Measurements from ENCODE around the gene EML1. TPM values are rescaled to one million over a fixed set of nuclear protein-coding genes. Genes with fewer than 3 reads are reported as not detected.

Gene EML1
- total RNA-seq, 2 experiments from 2014 or later, result 0.59 TPM; not detected in 1

- H3K4me3 ChIP-seq (ENCODE audit: low read length), result no peak overlapping the region
- H3K27me3 ChIP-seq (ENCODE audit: control insufficient read depth in 1 of 2, insufficient read depth in 2 of 2, low read length in 2 of 2), result peaks cover 5 to 17% of the 10 kb centered on the region in 2 experiments
- H3K4me1 ChIP-seq (ENCODE audit: insufficient read depth, low read length), result no peaks in the 10 kb centered on the region
- Mint-ChIP-seq H3K27me3 (peaks cover 29% of the 10 kb centered on the region), H3K4me3 (no peak overlapping the region), H3K9me3 (no peaks in the 10 kb centered on the region), H3K4me1 (ENCODE audit: low read depth) (no peaks in the 10 kb centered on the region), H3K27ac (no peak overlapping the region), H3K36me3 (ENCODE audit: low read depth) (no peaks in the 10 kb centered on the region)
- intact Hi-C loops (cut with DNase I, micrococcal nuclease), result no loop called here
- ChIA-PET POLR2A (no interaction called here), CTCF (no interaction called here)
- no peak for TF ChIP-seq CTCF (IDR thresholded peaks at IDR 0.05)
- no peaks in the 10 kb centered on the region for H3K9me3 ChIP-seq (ENCODE audit: control insufficient read depth in 1 of 2, insufficient read depth in 1 of 2, low read length in 2 of 2)
- H3K36me3 ChIP-seq (ENCODE audit: insufficient read depth, low read length), result no peaks in the 10 kb centered on the region
- peak in 4 of 14 experiments; percentile 2 to 20 (median 4) for DNase-seq
- ATAC-seq (ENCODE audit: poor library complexity), result no peak
- H3K27ac ChIP-seq (ENCODE audit: low read depth in 1 of 2, low read length in 2 of 2), result no peak overlapping the region
Measured at GRCh38 chr14:99853206-99853605, 60.0 kb downstream of the EML1 start.

- ATAC-seq (ENCODE audit: poor library complexity), result no peak
- Mint-ChIP-seq H3K4me1 (ENCODE audit: low read depth) (no peaks in the 10 kb centered on the region), H3K4me3 (no peak overlapping the region), H3K27ac (no peak overlapping the region), H3K9me3 (no peaks in the 10 kb centered on the region), H3K27me3 (peaks cover 23% of the 10 kb centered on the region), H3K36me3 (ENCODE audit: low read depth) (no peaks in the 10 kb centered on the region)
- ChIA-PET CTCF (no interaction called here), POLR2A (no interaction called here)
- intact Hi-C loops (cut with DNase I, micrococcal nuclease), result no loop called here
- no peak for DNase-seq
- no peak for TF ChIP-seq CTCF (IDR thresholded peaks at IDR 0.05)
- Histone ChIP-seq H3K9me3 (ENCODE audit: control insufficient read depth in 1 of 2, insufficient read depth in 1 of 2, low read length in 2 of 2) (no peaks in the 10 kb centered on the region), H3K36me3 (ENCODE audit: insufficient read depth, low read length) (no peaks in the 10 kb centered on the region), H3K27me3 (ENCODE audit: control insufficient read depth in 1 of 2, insufficient read depth in 2 of 2, low read length in 2 of 2) (peaks cover 5 to 14% of the 10 kb centered on the region in 2 experiments), H3K4me1 (ENCODE audit: insufficient read depth, low read length) (no peaks in the 10 kb centered on the region), H3K27ac (ENCODE audit: low read depth in 1 of 2, low read length in 2 of 2) (no peak overlapping the region), H3K4me3 (ENCODE audit: low read length) (no peak overlapping the region)
Measured at GRCh38 chr14:99854831-99855230, 61.6 kb downstream of the EML1 start.

GRCh38 chr14:99855271-99855670, 62.1 kb downstream of the EML1 start:
- ATAC-seq (ENCODE audit: poor library complexity) (no peak), DNase-seq (no peak)
- Mint-ChIP-seq H3K9me3 (no peaks in the 10 kb centered on the region), H3K36me3 (ENCODE audit: low read depth) (no peaks in the 10 kb centered on the region), H3K27me3 (peaks cover 22% of the 10 kb centered on the region), H3K4me1 (ENCODE audit: low read depth) (no peaks in the 10 kb centered on the region), H3K27ac (no peak overlapping the region), H3K4me3 (no peak overlapping the region)
- intact Hi-C loops (cut with DNase I, micrococcal nuclease), result no loop called here
- H3K4me1 ChIP-seq (ENCODE audit: insufficient read depth, low read length), result no peaks in the 10 kb centered on the region
- ChIA-PET POLR2A (no interaction called here), CTCF (no interaction called here)
- H3K27me3 ChIP-seq (ENCODE audit: control insufficient read depth in 1 of 2, insufficient read depth in 2 of 2, low read length in 2 of 2), result peaks cover 5 to 14% of the 10 kb centered on the region in 2 experiments
- no peaks in the 10 kb centered on the region for H3K36me3 ChIP-seq (ENCODE audit: insufficient read depth, low read length)
- no peak overlapping the region for H3K27ac ChIP-seq (ENCODE audit: low read depth in 1 of 2, low read length in 2 of 2)
- H3K9me3 ChIP-seq (ENCODE audit: control insufficient read depth in 1 of 2, insufficient read depth in 1 of 2, low read length in 2 of 2), result no peaks in the 10 kb centered on the region
- no peak overlapping the region for H3K4me3 ChIP-seq (ENCODE audit: low read length)
- TF ChIP-seq CTCF (IDR thresholded peaks at IDR 0.05), result no peak

All from CD4-positive, alpha-beta T cell (primary cell).